Measurements from ENCODE around the gene MTARC2.

Gene MTARC2

GRCh38 chr1:220809187-220809550, 61.0 kb downstream of the MTARC2 start:
- H3K36me3 ChIP-seq (ENCODE audit: low read length): no peaks in the 10 kb centered on the region
- no peaks in the 10 kb centered on the region for H4K20me1 ChIP-seq (ENCODE audit: low read depth, low read length)
- no peak overlapping the region for H3K27ac ChIP-seq (ENCODE audit: low read depth, low read length)
- no peak for TF ChIP-seq CTCF (IDR thresholded peaks at IDR 0.05; ENCODE audit: insufficient read depth, low read length, poor library complexity, severe bottlenecking)
- no peak for TF ChIP-seq EZH2phosphoT487 (conservative IDR thresholded peaks at IDR 0.05; ENCODE audit: low read length)
- no peak overlapping the region for H3K4me3 ChIP-seq (ENCODE audit: insufficient read depth, low read length, poor library complexity, severe bottlenecking)
- no peak overlapping the region for H3K4me2 ChIP-seq (ENCODE audit: low read depth, low read length, poor library complexity, severe bottlenecking)
- no peaks in the 10 kb centered on the region for H3K79me2 ChIP-seq (ENCODE audit: insufficient read depth, low read length)
- H3K9ac ChIP-seq (ENCODE audit: low read length): no peak overlapping the region
- H3K27me3 ChIP-seq (ENCODE audit: low read length): no peaks in the 10 kb centered on the region
- H3F3A ChIP-seq (ENCODE audit: insufficient read depth): no peaks in the 10 kb centered on the region
- no peaks in the 10 kb centered on the region for H3K9me3 ChIP-seq (ENCODE audit: insufficient read depth, low read length)
- no peak overlapping the region for H2AFZ ChIP-seq (ENCODE audit: low read depth, low read length, severe bottlenecking)
- no peaks in the 10 kb centered on the region for H3K9me2 ChIP-seq (replicated peaks; ENCODE audit: insufficient read depth, low read length)

- Histone ChIP-seq H3F3A (ENCODE audit: insufficient read depth) (no peaks in the 10 kb centered on the region), H3K9me3 (ENCODE audit: insufficient read depth, low read length) (no peaks in the 10 kb centered on the region), H3K4me3 (ENCODE audit: insufficient read depth, low read length, poor library complexity, severe bottlenecking) (no peak overlapping the region), H3K27ac (ENCODE audit: low read depth, low read length) (no peak overlapping the region), H3K79me2 (ENCODE audit: insufficient read depth, low read length) (no peaks in the 10 kb centered on the region), H3K9ac (ENCODE audit: low read length) (no peak overlapping the region), H2AFZ (ENCODE audit: low read depth, low read length, severe bottlenecking) (no peak overlapping the region), H3K9me2 (replicated peaks; ENCODE audit: insufficient read depth, low read length) (no peaks in the 10 kb centered on the region), H4K20me1 (ENCODE audit: low read depth, low read length) (no peaks in the 10 kb centered on the region), H3K4me2 (ENCODE audit: low read depth, low read length, poor library complexity, severe bottlenecking) (no peak overlapping the region), H3K36me3 (ENCODE audit: low read length) (no peaks in the 10 kb centered on the region), H3K27me3 (ENCODE audit: low read length) (no peaks in the 10 kb centered on the region)
- TF ChIP-seq CTCF (IDR thresholded peaks at IDR 0.05; ENCODE audit: insufficient read depth, low read length, poor library complexity, severe bottlenecking) (no peak), EZH2phosphoT487 (conservative IDR thresholded peaks at IDR 0.05; ENCODE audit: low read length) (no peak)
Measured at GRCh38 chr1:220809704-220810103, 61.6 kb downstream of the MTARC2 start.

- Histone ChIP-seq H3K9me2 (replicated peaks; ENCODE audit: insufficient read depth, low read length) (no peaks in the 10 kb centered on the region), H4K20me1 (ENCODE audit: low read depth, low read length) (no peaks in the 10 kb centered on the region), H3K27me3 (ENCODE audit: low read length) (no peaks in the 10 kb centered on the region), H2AFZ (ENCODE audit: low read depth, low read length, severe bottlenecking) (peak overlapping the region; percentile 18), H3K79me2 (ENCODE audit: insufficient read depth, low read length) (no peaks in the 10 kb centered on the region), H3K4me2 (ENCODE audit: low read depth, low read length, poor library complexity, severe bottlenecking) (no peak overlapping the region), H3K4me3 (ENCODE audit: insufficient read depth, low read length, poor library complexity, severe bottlenecking) (no peak overlapping the region), H3K9me3 (ENCODE audit: insufficient read depth, low read length) (no peaks in the 10 kb centered on the region), H3F3A (ENCODE audit: insufficient read depth) (no peaks in the 10 kb centered on the region), H3K36me3 (ENCODE audit: low read length) (no peaks in the 10 kb centered on the region), H3K9ac (ENCODE audit: low read length) (no peak overlapping the region), H3K27ac (ENCODE audit: low read depth, low read length) (no peak overlapping the region)
- TF ChIP-seq CTCF (IDR thresholded peaks at IDR 0.05; ENCODE audit: insufficient read depth, low read length, poor library complexity, severe bottlenecking) (peak; percentile 82), EZH2phosphoT487 (conservative IDR thresholded peaks at IDR 0.05; ENCODE audit: low read length) (no peak)
Measured at GRCh38 chr1:220810179-220810653, 62.1 kb downstream of the MTARC2 start.
